ENCODE results near the gene SLC44A3. TPM values are rescaled to one million over a fixed set of nuclear protein-coding genes. Genes with fewer than 3 reads are reported as not detected.

Gene SLC44A3
- total RNA-seq, 2 donors from 2014 or later, result 5.5 to 6.3 TPM

GRCh38 chr1:94876362-94876761 is 56.2 kb downstream of the SLC44A3 start:
- Histone ChIP-seq H3K9me3 (ENCODE audit: control insufficient read depth, low read length) (no peaks in the 10 kb centered on the region), H3K27ac (ENCODE audit: low read depth, low read length) (no peak overlapping the region), H3K9ac (ENCODE audit: extremely low read depth, low read length, poor library complexity, severe bottlenecking) (no peak overlapping the region), H3K27me3 (ENCODE audit: control insufficient read depth, insufficient read depth, low read length, poor library complexity, severe bottlenecking) (no peaks in the 10 kb centered on the region), H3K36me3 (ENCODE audit: control insufficient read depth, insufficient read depth, low read length) (no peaks in the 10 kb centered on the region), H3K4me1 (ENCODE audit: control insufficient read depth, insufficient read depth, low read length) (no peaks in the 10 kb centered on the region), H3K4me3 (ENCODE audit: low read length) (no peak overlapping the region)
- Mint-ChIP-seq H3K9me3 (no peaks in the 10 kb centered on the region), H3K4me3 (no peak overlapping the region), H3K27me3 (ENCODE audit: insufficient read depth) (peaks cover 7% of the 10 kb centered on the region), H3K36me3 (ENCODE audit: low read depth) (peaks cover 2% of the 10 kb centered on the region), H3K27ac (no peak overlapping the region), H3K4me1 (no peaks in the 10 kb centered on the region)
- DNase-seq, result no peak
- WGBS, 2 experiments (ENCODE audit: insufficient coverage in 1 of 2, insufficient read length in 1 of 2), result 86 to 89% methylated on average over 3 of the region's 3 CpGs
- TF ChIP-seq CTCF (conservative IDR thresholded peaks at IDR 0.05), result no peak

- no peak for TF ChIP-seq CTCF (conservative IDR thresholded peaks at IDR 0.05)
- Histone ChIP-seq H3K27me3 (ENCODE audit: control insufficient read depth, insufficient read depth, low read length, poor library complexity, severe bottlenecking) (no peaks in the 10 kb centered on the region), H3K4me3 (ENCODE audit: low read length) (no peak overlapping the region), H3K9me3 (ENCODE audit: control insufficient read depth, low read length) (no peaks in the 10 kb centered on the region), H3K4me1 (ENCODE audit: control insufficient read depth, insufficient read depth, low read length) (no peaks in the 10 kb centered on the region), H3K27ac (ENCODE audit: low read depth, low read length) (no peak overlapping the region), H3K36me3 (ENCODE audit: control insufficient read depth, insufficient read depth, low read length) (no peaks in the 10 kb centered on the region), H3K9ac (ENCODE audit: extremely low read depth, low read length, poor library complexity, severe bottlenecking) (no peak overlapping the region)
- 93 to 96% methylated on average over 3 to 5 of the region's 5 CpGs for WGBS, 2 experiments (ENCODE audit: insufficient coverage in 1 of 2, insufficient read length in 1 of 2)
- no peak overlapping the region for H3K4me3 Mint-ChIP-seq
- peaks cover 13% of the 10 kb centered on the region for H3K4me1 Mint-ChIP-seq
- no peaks in the 10 kb centered on the region for H3K9me3 Mint-ChIP-seq
- no peak for DNase-seq
- H3K27me3 Mint-ChIP-seq (ENCODE audit: insufficient read depth), result peaks cover 7% of the 10 kb centered on the region
- H3K36me3 Mint-ChIP-seq (ENCODE audit: low read depth), result peaks cover 2% of the 10 kb centered on the region
- H3K27ac Mint-ChIP-seq, result no peak overlapping the region
These were observed 58.2 kb downstream of the SLC44A3 start for GRCh38 chr1:94878329-94878728.

- 76 to 78% methylated on average over 4 of the region's 4 CpGs for WGBS, 2 experiments (ENCODE audit: insufficient coverage in 1 of 2, insufficient read length in 1 of 2)
- no peak for DNase-seq
- Mint-ChIP-seq H3K27me3 (ENCODE audit: insufficient read depth) (no peaks in the 10 kb centered on the region), H3K27ac (peak overlapping the region; percentile 95), H3K9me3 (no peaks in the 10 kb centered on the region), H3K36me3 (ENCODE audit: low read depth) (no peaks in the 10 kb centered on the region), H3K4me3 (peak overlapping the region; percentile 19), H3K4me1 (peaks cover 47% of the 10 kb centered on the region)
- Histone ChIP-seq H3K27ac (ENCODE audit: low read depth, low read length) (peak overlapping the region; percentile 69), H3K9ac (ENCODE audit: extremely low read depth, low read length, poor library complexity, severe bottlenecking) (no peak overlapping the region), H3K4me3 (ENCODE audit: low read length) (no peak overlapping the region), H3K4me1 (ENCODE audit: control insufficient read depth, insufficient read depth, low read length) (peaks cover 6% of the 10 kb centered on the region), H3K36me3 (ENCODE audit: control insufficient read depth, insufficient read depth, low read length) (no peaks in the 10 kb centered on the region), H3K27me3 (ENCODE audit: control insufficient read depth, insufficient read depth, low read length, poor library complexity, severe bottlenecking) (no peaks in the 10 kb centered on the region), H3K9me3 (ENCODE audit: control insufficient read depth, low read length) (no peaks in the 10 kb centered on the region)
- no peak for TF ChIP-seq CTCF (conservative IDR thresholded peaks at IDR 0.05)
These were observed 63.5 kb downstream of the SLC44A3 start for GRCh38 chr1:94883691-94884090.
